H1 (cell line): ENCODE measurements around the gene FGF4. TPM values are rescaled to one million over a fixed set of nuclear protein-coding genes. Genes with fewer than 3 reads are reported as not detected.
A peak's percentile ranks its signal among the peaks of the same experiment; 100 is the strongest.

ENCODE experiments used
- CTCF ChIA-PET: fragments of 300-600 bp; sonication (Branson Sonifier 250); formaldehyde crosslinking; loops from one replicate; lab custom pipeline; 2021; ENCODE audit not compliant: partially characterized antibody; lab: Charles Lee
- POLR2A ChIA-PET: fragments of 300-600 bp; sonication (Branson Sonifier 250); formaldehyde crosslinking; loops from one replicate; lab custom pipeline; 2021; ENCODE audit warnings: inconsistent platforms; ENCODE audit not compliant: partially characterized antibody; lab: Charles Lee
- DNase-seq, 2 experiments: peaks; one replicate each; pipeline versions ENCODE4 v3.0.0 to v3.0.0-alpha.2; 2010 to 2022; ENCODE audit warnings: low spot score in 2 of 2, low read depth in 1 of 2, mixed read lengths in 1 of 2
- FAIRE-seq: peaks from 2 replicates; lab custom pipeline; 2011; peaks lifted over from hg19 to GRCh38; lab: Jason Lieb, UNC
- H2AFZ ChIP-seq: 2 replicates; pipeline ENCODE4 v1.8.1; 2012; ENCODE audit warnings: low read length, inconsistent platforms
- H2AK5ac ChIP-seq: 2 replicates; pipeline ENCODE4 v1.6.1; 2013; ENCODE audit warnings: low read depth, low read length
- H2BK120ac ChIP-seq: replicated peaks from 2 replicates; pipeline ENCODE3; 2013; ENCODE audit warnings: low read depth, low read length, inconsistent platforms
- H2BK12ac ChIP-seq: 2 replicates; pipeline ENCODE4 v1.6.1; 2013; ENCODE audit warnings: low read depth, low read length
- H2BK15ac ChIP-seq: 2 replicates; pipeline ENCODE4 v1.6.1; 2013; ENCODE audit warnings: low read length
- H2BK20ac ChIP-seq: 2 replicates; pipeline ENCODE4 v1.6.1; 2013; ENCODE audit warnings: low read length
- H2BK5ac ChIP-seq: 2 replicates; pipeline ENCODE4 v1.6.1; 2013; ENCODE audit warnings: low read depth, low read length
- H3K14ac ChIP-seq: 2 replicates; pipeline ENCODE4 v1.6.1; 2013; ENCODE audit warnings: inconsistent platforms; ENCODE audit not compliant: insufficient read length
- H3K18ac ChIP-seq: 2 replicates; pipeline ENCODE4 v1.6.1; 2013; ENCODE audit warnings: low read length; ENCODE audit errors: extremely low read depth
- H3K23ac ChIP-seq: 2 replicates; pipeline ENCODE4 v1.6.1; 2013; ENCODE audit warnings: inconsistent platforms; ENCODE audit not compliant: insufficient read length
- H3K23me2 ChIP-seq: 2 replicates; pipeline ENCODE4 v1.6.1; 2013; ENCODE audit warnings: low read depth, low read length
- H3K27ac ChIP-seq: 2 replicates; pipeline ENCODE4 v1.6.1; 2011; ENCODE audit warnings: low read depth, low read length, inconsistent platforms
- H3K27me3 ChIP-seq, 4 experiments: replicated peaks in 1 of 4; 1 replicate in 1 of 4; 2 replicates in 3 of 4; pipeline versions ENCODE4 v1.6.1 to v1.8.1; 2011 to 2013; ENCODE audit warnings: low read length in 3 of 4, mild to moderate bottlenecking in 3 of 4, inconsistent platforms in 2 of 4, mixed read lengths in 2 of 4, moderate library complexity in 1 of 4; ENCODE audit not compliant: control insufficient read depth in 3 of 4, insufficient read depth in 3 of 4; ENCODE audit errors: extremely low read depth in 1 of 4
- H3K36me3 ChIP-seq, 4 experiments: 2 replicates each; pipeline versions ENCODE4 v1.6.1 to v1.8.1; 2011 to 2013; ENCODE audit warnings: mild to moderate bottlenecking in 4 of 4, low read length in 3 of 4, moderate library complexity in 2 of 4, control low read depth in 1 of 4, inconsistent platforms in 1 of 4; ENCODE audit not compliant: insufficient read depth in 4 of 4, control insufficient read depth in 2 of 4
- H3K4ac ChIP-seq: replicated peaks from 2 replicates; pipeline ENCODE3; 2013; ENCODE audit warnings: low read length, low read depth, mixed read lengths, inconsistent platforms; ENCODE audit not compliant: insufficient read length
- H3K4me1 ChIP-seq, 4 experiments: replicated peaks in 1 of 4; 1 replicate in 1 of 4; 2 replicates in 3 of 4; pipeline versions ENCODE4 v1.6.1 to v1.8.1; 2011 to 2013; ENCODE audit warnings: low read length in 3 of 4, inconsistent platforms in 2 of 4, mixed read lengths in 1 of 4; ENCODE audit not compliant: insufficient read depth in 4 of 4, control insufficient read depth in 3 of 4
- H3K4me2 ChIP-seq, 2 experiments: 2 replicates each; pipeline versions ENCODE4 v1.6.1 to v1.8.1; 2011 to 2013; ENCODE audit warnings: low read depth in 2 of 2, low read length in 2 of 2, control low read depth in 1 of 2, inconsistent platforms in 1 of 2, mild to moderate bottlenecking in 1 of 2; ENCODE audit not compliant: insufficient read depth in 1 of 2
- H3K4me3 ChIP-seq, 4 experiments: fragments of 200-600, 300-600 bp in 1 of 4; sonication (generic), shearing (Covaris generic), sonication (Bioruptor Twin) in 1 of 4; 2 replicates each; pipeline versions ENCODE4 v1.5.1 to v1.8.1; 2011 to 2016; ENCODE audit warnings: low read length in 4 of 4, low read depth in 3 of 4, control low read depth in 2 of 4, inconsistent platforms in 2 of 4, mild to moderate bottlenecking in 2 of 4, mixed read lengths in 1 of 4, moderate library complexity in 1 of 4; ENCODE audit not compliant: insufficient read depth in 2 of 4; ENCODE audit errors: extremely low read depth in 1 of 4
- H3K56ac ChIP-seq: replicated peaks from 2 replicates; pipeline ENCODE3; 2013; ENCODE audit warnings: low read depth, mild to moderate bottlenecking, mixed read lengths, low read length, inconsistent platforms; ENCODE audit not compliant: insufficient read length
- H3K79me1 ChIP-seq: 2 replicates; pipeline ENCODE4 v1.6.1; 2013; ENCODE audit warnings: low read depth, low read length, control low read depth
- H3K79me2 ChIP-seq, 2 experiments: 2 replicates each; pipeline versions ENCODE4 v1.6.1 to v1.8.1; 2012 to 2013; ENCODE audit warnings: low read length in 2 of 2, mild to moderate bottlenecking in 2 of 2, inconsistent platforms in 1 of 2; ENCODE audit not compliant: insufficient read depth in 2 of 2, control insufficient read depth in 1 of 2
- H3K9ac ChIP-seq, 4 experiments: replicated peaks in 1 of 4; 1 replicate in 1 of 4; 2 replicates in 3 of 4; pipeline versions ENCODE4 v1.6.1 to v1.8.1; 2011 to 2013; ENCODE audit warnings: low read depth in 3 of 4, low read length in 3 of 4, control low read depth in 2 of 4, mild to moderate bottlenecking in 2 of 4, moderate library complexity in 2 of 4, inconsistent platforms in 1 of 4; ENCODE audit errors: extremely low read depth in 1 of 4
- H3K9me3 ChIP-seq, 2 experiments: 2 replicates each; pipeline versions ENCODE4 v1.6.1 to v1.8.1; 2012 to 2013; ENCODE audit warnings: mild to moderate bottlenecking in 2 of 2, moderate library complexity in 2 of 2, control low read depth in 1 of 2, inconsistent platforms in 1 of 2, low read depth in 1 of 2, low read length in 1 of 2, mixed read lengths in 1 of 2; ENCODE audit not compliant: insufficient read depth in 2 of 2
- H4K20me1 ChIP-seq, 2 experiments: replicated peaks in 1 of 2; 2 replicates each; pipeline versions ENCODE3 to v1.8.1; 2011 to 2013; ENCODE audit warnings: inconsistent platforms in 2 of 2, low read length in 2 of 2, mild to moderate bottlenecking in 1 of 2; ENCODE audit not compliant: insufficient read depth in 2 of 2, control insufficient read depth in 1 of 2
- H4K5ac ChIP-seq: 2 replicates; pipeline ENCODE4 v1.6.1; 2013; ENCODE audit warnings: low read length, low read depth, mixed read lengths, inconsistent platforms; ENCODE audit not compliant: insufficient read length
- H4K8ac ChIP-seq: 2 replicates; pipeline ENCODE4 v1.8.0; 2013; ENCODE audit warnings: mild to moderate bottlenecking, moderate library complexity, low read length, inconsistent platforms; ENCODE audit not compliant: insufficient read depth; ENCODE audit errors: extremely low read depth
- H4K91ac ChIP-seq: replicated peaks from 2 replicates; pipeline ENCODE3; 2013; ENCODE audit warnings: low read length, mixed read lengths, inconsistent platforms; ENCODE audit not compliant: insufficient read length
- ASH2L ChIP-seq: fragments of 200-600, 300-600 bp; sonication (generic); IDR thresholded peaks from one replicate; pipeline ENCODE4 v1.7.1; 2017; ENCODE audit warnings: low read length
- CHD2 ChIP-seq: IDR thresholded peaks from 2 replicates; pipeline ENCODE4 v1.6.1; 2012; ENCODE audit warnings: low read length, improper control_type of control experiment
- CTBP2 ChIP-seq: IDR thresholded peaks from 2 replicates; pipeline ENCODE4 v1.7.0; 2011; ENCODE audit warnings: borderline replicate concordance, mild to moderate bottlenecking, moderate library complexity, mixed read lengths, low read length; ENCODE audit not compliant: insufficient read depth, insufficient read length
- EZH2 ChIP-seq: fragments of 200-600 bp; sonication (generic); IDR thresholded peaks from 2 replicates; pipeline ENCODE4 v1.7.1; 2012; ENCODE audit warnings: low read depth, mild to moderate bottlenecking, moderate library complexity, low read length, inconsistent platforms; ENCODE audit not compliant: severe bottlenecking
- GABPA ChIP-seq: IDR thresholded peaks from 2 replicates; pipeline ENCODE4 v1.6.1; 2011; ENCODE audit warnings: mild to moderate bottlenecking, low read length, moderate library complexity, borderline replicate concordance; ENCODE audit not compliant: insufficient read depth
- HDAC2 ChIP-seq, 2 experiments: fragments of 300-600 bp in 1 of 2; sonication (generic) in 1 of 2; IDR thresholded peaks; 2 replicates each; pipeline ENCODE4 v1.6.1; 2011 to 2012; ENCODE audit warnings: low read depth in 2 of 2, low read length in 2 of 2, mild to moderate bottlenecking in 2 of 2, moderate library complexity in 2 of 2, borderline replicate concordance in 1 of 2, inconsistent platforms in 1 of 2
- KDM1A ChIP-seq: fragments of 200-600, 300-600 bp; sonication (generic); IDR thresholded peaks from 2 replicates; pipeline ENCODE4 v1.7.1; 2016; ENCODE audit warnings: mild to moderate bottlenecking, low read length, borderline replicate concordance
- PHF8 ChIP-seq: fragments of 200-600 bp; sonication (generic); conservative IDR thresholded peaks from 2 replicates; pipeline ENCODE4 v1.7.1; 2012; ENCODE audit warnings: low read depth, mild to moderate bottlenecking, inconsistent platforms, low read length, moderate library complexity
- POLR2A ChIP-seq, 2 experiments: IDR thresholded peaks; 1 replicate in 1 of 2; 2 replicates in 1 of 2; pipeline ENCODE4 v1.6.1; 2011; ENCODE audit warnings: low read depth in 2 of 2, low read length in 2 of 2, mild to moderate bottlenecking in 2 of 2; ENCODE audit errors: control extremely low read depth in 1 of 2
- RFX5 ChIP-seq: IDR thresholded peaks from 2 replicates; pipeline ENCODE4 v1.6.1; 2011; ENCODE audit warnings: low read depth, low read length, improper control_type of control experiment, borderline replicate concordance
- SP1 ChIP-seq: IDR thresholded peaks from 2 replicates; pipeline ENCODE4 v1.6.1; 2011; ENCODE audit warnings: low read depth, low read length
- TEAD4 ChIP-seq: IDR thresholded peaks from 2 replicates; pipeline ENCODE4 v1.6.1; 2012; ENCODE audit warnings: low read depth, low read length, inconsistent platforms, mixed read lengths
- WGBS, 2 experiments: shearing (Covaris generic) in 1 of 2; methylation state at CpG; one replicate each; pipeline versions ENCODE4 v1.1.6 to v1.1.7; 2013 to 2015; ENCODE audit warnings: low lambda C conversion rate in 2 of 2, mixed read lengths in 2 of 2, inconsistent platforms in 1 of 2, low coverage in 1 of 2, missing lambda C conversion rate in 1 of 2; ENCODE audit not compliant: insufficient replicate concordance in 2 of 2, insufficient coverage in 1 of 2, insufficient read length in 1 of 2; ENCODE audit errors: extremely low coverage in 1 of 2, missing lambda C conversion rate in 1 of 2; 5-methylcytosine and 5-hydroxymethylcytosine counted together
- polyA plus RNA-seq, 7 experiments: library from polyadenylated mRNA; depleted of rRNA in 3 of 7; stranded (reverse) in 5 of 7; unstranded in 2 of 7; fragments of >200 nt in 5 of 7; fragments of 200-250 nt in 2 of 7; gene quantifications; 1 replicate in 5 of 7; 2 replicates in 1 of 7; 4 replicates in 1 of 7; pipeline versions ENCODE4 v1.2.1 to v1.2.3, GENCODE V29; 2011 to 2013; ENCODE audit warnings: missing spikeins in 2 of 7, mixed read lengths in 2 of 7
- total RNA-seq: library from RNA; stranded (reverse); fragmentation: NEBNext Ultra II Directional; extraction: Animal tissue kit (Norgen Biotek cat#: 25700); gene quantifications from 2 replicates; pipeline ENCODE4 v1.2.1, GENCODE V29; 2021
- TF ChIP-seq, protein P1 (sequence below): IDR thresholded peaks from 2 replicates; pipeline ENCODE4 v1.6.1; 2012; ENCODE audit warnings: inconsistent platforms

FGF4 gene
- total and polyA plus RNA-seq, 2 of the 8 experiments (the other 6 are each of a cell fraction or from before 2014, with no cell fraction given) = 0.57 to 2.0 TPM

DNA sequence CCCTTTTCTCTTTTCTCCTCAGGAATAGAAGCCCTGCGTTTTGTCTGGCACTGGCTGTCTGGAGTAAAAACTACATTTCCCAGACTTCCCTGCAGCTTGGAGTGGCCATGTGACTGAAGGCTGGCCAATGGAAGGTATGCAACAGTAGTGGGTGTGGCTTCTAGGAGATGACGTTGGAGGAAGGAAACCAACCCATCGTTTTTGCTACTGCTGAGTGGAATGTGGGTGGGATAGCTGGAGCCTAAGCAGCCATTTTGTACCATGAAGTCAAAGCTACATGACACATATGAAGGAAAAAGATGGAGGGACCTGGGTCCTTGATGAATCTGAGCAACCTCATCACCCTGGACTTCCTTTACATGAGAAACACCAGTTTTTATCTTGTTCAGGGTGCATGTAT, 24.4 kb upstream of the FGF4 start:
- Histone ChIP-seq H3K27me3 (no peaks in the 10 kb centered on the region; a peak in 1 of 7 replicates), H3K79me2 (no peaks in the 10 kb centered on the region), H4K8ac (no peak overlapping the region), H3K27ac (no peak overlapping the region), H3K14ac (no peak overlapping the region), H4K5ac (no peak overlapping the region), H3K4me2 (no peak overlapping the region), H2BK12ac (no peak overlapping the region), H3K9me3 (peaks cover 4 to 5% of the 10 kb centered on the region in 2 experiments; a peak in 3 of 4 replicates), H3K4me3 (no peak overlapping the region), H3K9ac (no peak overlapping the region), H2BK120ac (no peak overlapping the region), H3K79me1 (no peaks in the 10 kb centered on the region), H2BK5ac (no peak overlapping the region), H2BK20ac (no peak overlapping the region), H3K23ac (no peak overlapping the region), H3K4ac (no peak overlapping the region), H3K18ac (no peak overlapping the region), H2AK5ac (no peak overlapping the region), H4K91ac (no peak overlapping the region), H2AFZ (no peak overlapping the region), H3K23me2 (peaks cover 9% of the 10 kb centered on the region; the same call in 1 of the 2 replicates), H3K4me1 (peaks cover 0 to 5% (median 0%) of the 10 kb centered on the region in 4 experiments; a peak in 3 of 7 replicates), H3K36me3 (no peaks in the 10 kb centered on the region), H3K56ac (no peak overlapping the region), H2BK15ac (no peak overlapping the region), H4K20me1 (peaks cover 0 to 7% of the 10 kb centered on the region in 2 experiments)
- peak; percentile 83 for FAIRE-seq
- ChIA-PET CTCF (interaction anchor here (0.5 to 9.5 kb wide), 9 partner anchors 12 to 110 kb away, joined by 3 to 197 read pairs (median 4); no protein-coding TSS in a partner anchor), POLR2A (interaction anchor here (0.7 to 1.3 kb wide), 3 partner anchors 12 to 97 kb away, joined by 3 to 4 read pairs (median 3); no protein-coding TSS in a partner anchor)
- WGBS, 2 experiments = 48% methylated on average over 3 of the region's 3 CpGs; no CpG with 5 or more reads in 1 of the 2 experiments
- no peak for DNase-seq
- TF ChIP-seq TEAD4 (peak; percentile 75), SP1 (peak; percentile 63), GABPA (no peak), POLR2A (IDR thresholded peaks at IDR 0.05; ENCODE audit: control extremely low read depth in 1 of 2, low read depth in 2 of 2, low read length in 2 of 2) (no peak), KDM1A (peak; percentile 86), CHD2 (peak; percentile 44; the same call in 1 of the 2 replicates), CTBP2 (no peak), RFX5 (no peak), ASH2L (no peak), EZH2 (no peak), HDAC2 (IDR thresholded peaks at IDR 0.05; ENCODE audit: borderline replicate concordance in 1 of 2, low read depth in 2 of 2, low read length in 2 of 2) (0 out of 4 replicates have a peak, but pooled peaks of 1 of the 2 experiments have one; percentile 70), PHF8 (no peak)
- TF ChIP-seq, protein P1, sequence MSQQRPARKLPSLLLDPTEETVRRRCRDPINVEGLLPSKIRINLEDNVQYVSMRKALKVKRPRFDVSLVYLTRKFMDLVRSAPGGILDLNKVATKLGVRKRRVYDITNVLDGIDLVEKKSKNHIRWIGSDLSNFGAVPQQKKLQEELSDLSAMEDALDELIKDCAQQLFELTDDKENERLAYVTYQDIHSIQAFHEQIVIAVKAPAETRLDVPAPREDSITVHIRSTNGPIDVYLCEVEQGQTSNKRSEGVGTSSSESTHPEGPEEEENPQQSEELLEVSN = peak; percentile 54; the same call in 1 of the 2 replicates
